Measurements from ENCODE around the gene TBCD. TPM values are rescaled to one million over a fixed set of nuclear protein-coding genes. Genes with fewer than 3 reads are reported as not detected.
"Not testable (repeated sequence)": the region's sequence is repeated elsewhere in the genome, so short reads cannot be mapped to it uniquely, and the experiment has no call there.

The TBCD gene
- total RNA-seq, 1 donor from 2014 or later: 207 TPM

DNA sequence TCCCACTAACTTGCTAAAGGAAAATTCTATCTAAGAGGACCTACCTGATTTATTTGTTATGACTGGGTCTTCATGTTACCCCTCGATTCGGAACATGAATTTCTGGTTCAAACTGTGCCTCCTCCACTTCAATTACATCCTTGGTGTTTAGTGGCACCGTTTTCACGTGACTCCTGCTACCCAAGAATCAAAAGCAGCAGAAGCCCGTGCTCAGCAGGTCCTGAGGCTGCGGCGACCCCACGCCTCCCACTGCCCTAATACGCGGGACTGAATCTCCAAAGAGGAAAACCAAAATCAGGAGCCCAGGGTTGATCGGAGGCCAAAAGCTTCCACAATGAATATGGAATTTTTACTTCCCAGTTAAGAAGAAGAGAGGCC lies 233.6 kb downstream of the TBCD start:
- no peak for DNase-seq (ENCODE audit: low spot score)
- TF ChIP-seq CTCF (IDR thresholded peaks at IDR 0.05; ENCODE audit: unreplicated experiment): no peak
- no peak overlapping the region for H3K27ac Mint-ChIP-seq (ENCODE audit: unreplicated experiment)

GRCh38 chr17:82985973-82986372 lies 234.1 kb downstream of the TBCD start:
- Mint-ChIP-seq H3K4me3 (ENCODE audit: unreplicated experiment) (no peak overlapping the region), H3K27me3 (ENCODE audit: unreplicated experiment) (no peaks in the 10 kb centered on the region), H3K36me3 (ENCODE audit: low read depth, unreplicated experiment) (no peaks in the 10 kb centered on the region), H3K27ac (ENCODE audit: unreplicated experiment) (no peak overlapping the region), H3K4me1 (ENCODE audit: unreplicated experiment) (peaks cover 5% of the 10 kb centered on the region), H3K9me3 (ENCODE audit: unreplicated experiment) (no peaks in the 10 kb centered on the region)
- no peak for DNase-seq (ENCODE audit: low spot score)
- TF ChIP-seq CTCF (IDR thresholded peaks at IDR 0.05; ENCODE audit: unreplicated experiment): no peak

More for the DNA sequence above, 233.6 kb downstream of the TBCD start:
- Mint-ChIP-seq H3K36me3 (ENCODE audit: low read depth, unreplicated experiment) (no peaks in the 10 kb centered on the region), H3K27me3 (ENCODE audit: unreplicated experiment) (no peaks in the 10 kb centered on the region), H3K4me3 (ENCODE audit: unreplicated experiment) (no peak overlapping the region), H3K4me1 (ENCODE audit: unreplicated experiment) (peaks cover 5% of the 10 kb centered on the region), H3K9me3 (ENCODE audit: unreplicated experiment) (no peaks in the 10 kb centered on the region)

- not testable (repeated sequence) for H3K27ac Mint-ChIP-seq (ENCODE audit: unreplicated experiment); H3K36me3 Mint-ChIP-seq (ENCODE audit: low read depth, unreplicated experiment); H3K4me3 Mint-ChIP-seq (ENCODE audit: unreplicated experiment); H3K4me1 Mint-ChIP-seq (ENCODE audit: unreplicated experiment); H3K27me3 Mint-ChIP-seq (ENCODE audit: unreplicated experiment); DNase-seq (ENCODE audit: low spot score); H3K9me3 Mint-ChIP-seq (ENCODE audit: unreplicated experiment)
These were observed 237.2 kb downstream of the TBCD start for GRCh38 chr17:82989051-82989450.

DNA sequence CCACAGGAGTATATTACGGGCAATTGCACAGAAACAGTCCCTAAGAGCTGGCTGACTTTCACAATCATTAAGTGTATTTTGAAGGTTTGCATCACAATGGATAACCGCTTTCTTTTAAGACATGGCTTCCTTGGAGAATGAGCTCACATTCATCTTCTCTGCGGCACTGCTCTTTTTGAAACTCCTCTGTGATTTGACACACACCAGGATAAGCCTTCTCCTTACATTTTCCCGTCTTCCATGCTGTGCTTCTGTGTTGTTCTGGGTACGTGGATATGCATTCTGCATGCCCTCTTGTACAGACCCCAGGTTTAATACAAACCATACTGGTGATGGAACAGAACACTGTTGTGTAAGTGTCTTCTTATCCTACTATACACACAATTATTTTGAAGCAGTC lies 238.0 kb downstream of the TBCD start:
- no peak overlapping the region for H3K27ac Mint-ChIP-seq (ENCODE audit: unreplicated experiment)
- no peaks in the 10 kb centered on the region for H3K27me3 Mint-ChIP-seq (ENCODE audit: unreplicated experiment)
- H3K4me1 Mint-ChIP-seq (ENCODE audit: unreplicated experiment): peaks cover 5% of the 10 kb centered on the region
- TF ChIP-seq CTCF (IDR thresholded peaks at IDR 0.05; ENCODE audit: unreplicated experiment): no peak
- no peak overlapping the region for H3K4me3 Mint-ChIP-seq (ENCODE audit: unreplicated experiment)
- no peak for DNase-seq (ENCODE audit: low spot score)
- peaks cover 3% of the 10 kb centered on the region for H3K36me3 Mint-ChIP-seq (ENCODE audit: low read depth, unreplicated experiment)
- no peaks in the 10 kb centered on the region for H3K9me3 Mint-ChIP-seq (ENCODE audit: unreplicated experiment)

DNA sequence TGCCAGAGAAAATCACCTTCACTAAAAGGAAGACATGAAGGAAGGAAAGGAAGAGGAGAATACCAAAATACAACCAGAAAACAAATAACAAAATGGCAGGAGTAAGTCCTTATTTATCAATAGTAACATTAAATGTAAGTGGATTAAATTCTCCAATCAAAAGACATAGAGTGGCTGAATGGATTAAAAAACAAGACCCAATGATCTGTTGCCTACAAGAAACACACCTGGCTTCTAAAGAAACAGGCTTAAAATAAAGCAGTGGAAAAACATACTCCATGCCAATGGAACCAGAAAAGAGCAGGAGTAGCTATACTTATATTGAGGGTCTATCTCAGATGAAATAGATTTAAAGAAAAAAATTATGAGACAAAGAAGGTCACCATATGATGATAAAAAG lies 241.1 kb downstream of the TBCD start:
- Mint-ChIP-seq H3K4me1 (ENCODE audit: unreplicated experiment) (no peaks in the 10 kb centered on the region), H3K27me3 (ENCODE audit: unreplicated experiment) (no peaks in the 10 kb centered on the region), H3K9me3 (ENCODE audit: unreplicated experiment) (no peaks in the 10 kb centered on the region), H3K4me3 (ENCODE audit: unreplicated experiment) (no peak overlapping the region), H3K36me3 (ENCODE audit: low read depth, unreplicated experiment) (peaks cover 3% of the 10 kb centered on the region), H3K27ac (ENCODE audit: unreplicated experiment) (no peak overlapping the region)
- DNase-seq (ENCODE audit: low spot score): no peak
- TF ChIP-seq CTCF (IDR thresholded peaks at IDR 0.05; ENCODE audit: unreplicated experiment): no peak

Other genes starting within 250 kb of the TBCD start
- gene FOXK2, start 232.3 kb upstream of the TBCD start, total RNA-seq (ENCODE audit: unreplicated experiment): 64.3 TPM
- 74.1 TPM for gene WDR45B, start 103.6 kb upstream of the TBCD start, total RNA-seq (ENCODE audit: unreplicated experiment)
- gene RAB40B, start 53.4 kb upstream of the TBCD start, total RNA-seq (ENCODE audit: unreplicated experiment): 6.7 TPM
- gene FN3KRP, start 35.4 kb upstream of the TBCD start, total RNA-seq (ENCODE audit: unreplicated experiment): 27.9 TPM
- gene FN3K, start 16.4 kb upstream of the TBCD start, total RNA-seq (ENCODE audit: unreplicated experiment): 10.6 TPM
- gene ZNF750, start 88.0 kb downstream of the TBCD start, total RNA-seq (ENCODE audit: unreplicated experiment): 0.31 TPM

Measured in endothelial cell (in vitro differentiated cells).